Testis (tissue), 3 donors: ENCODE data around the gene SMARCB1. TPM values are rescaled to one million over a fixed set of nuclear protein-coding genes. Genes with fewer than 3 reads are reported as not detected.

Source experiments
- DNase-seq: peaks from one replicate; pipeline ENCODE4 v3.0.0-alpha.2; 2019
- H3K27ac ChIP-seq, 2 donors: fragments of 200-600 bp; sonication (generic); one replicate each; pipeline ENCODE4 v1.5.1; 2019
- H3K27me3 ChIP-seq: fragments of 200-600 bp; sonication (generic); one replicate; pipeline ENCODE4 v1.5.1; 2019
- H3K36me3 ChIP-seq: fragments of 200-600 bp; sonication (generic); one replicate; pipeline ENCODE4 v1.5.1; 2017; ENCODE audit warnings: low read depth; ENCODE audit errors: missing control alignments
- H3K4me1 ChIP-seq: fragments of 200-600 bp; sonication (generic); one replicate; pipeline ENCODE4 v1.5.1; 2019
- H3K4me3 ChIP-seq, 2 donors: fragments of 200-600 bp; sonication (generic); one replicate each; pipeline ENCODE4 v1.5.1; 2017 to 2019
- H3K9me3 ChIP-seq: fragments of 200-600 bp; sonication (generic); one replicate; pipeline ENCODE4 v1.5.1; 2017
- CTCF ChIP-seq, 3 experiments: fragments of 450-650 bp in 2 of 3; fragments of 200-600 bp in 1 of 3; sonication (generic) in 1 of 3; IDR thresholded peaks; one replicate each; pipeline ENCODE4 v1.5.1; 2016 to 2019; ENCODE audit warnings: antibody characterized with exemption in 3 of 3, mild to moderate bottlenecking in 2 of 3, moderate library complexity in 1 of 3
- POLR2A ChIP-seq: fragments of 450-650 bp; IDR thresholded peaks from one replicate; pipeline ENCODE4 v1.6.1; 2017; ENCODE audit warnings: antibody characterized with exemption, mild to moderate bottlenecking, moderate library complexity
- WGBS, 2 donors: methylation state at CpG; one replicate each; pipeline ENCODE4 v1.1.5; 2018; 5-methylcytosine and 5-hydroxymethylcytosine counted together
- intact Hi-C: fragments of 100-400 bp; cut with DNase I; formaldehyde crosslinking; loops from one replicate; pipeline ENCODE4 v1.15.1; 2023; ENCODE audit warnings: low total_unique reads
- polyA plus RNA-seq: library from polyadenylated mRNA; stranded (reverse); fragments of 350-450 nt; fragmentation: Illumina TruSeq; extraction: RNeasy Lipid Tissue Mini Kit (QIAGEN cat#74804); gene quantifications from one replicate; pipeline ENCODE4 v1.2.3, GENCODE V29; 2014; ENCODE audit warnings: low read depth, low replicate concordance; ENCODE audit not compliant: insufficient read depth
- total RNA-seq, 2 donors: library from RNA; depleted of rRNA; stranded (reverse); fragments of >200 nt; gene quantifications; one replicate each; pipeline ENCODE4 v1.2.3, GENCODE V29; 2016

Gene SMARCB1
- total and polyA plus RNA-seq, 3 donors from 2014 or later: 158 to 165 (median 160) TPM

GRCh38 chr22:23833911-23834317 is 47.1 kb downstream of the SMARCB1 start:
- H3K27ac ChIP-seq: no peak overlapping the region
- H3K36me3 ChIP-seq: no peaks in the 10 kb centered on the region
- intact Hi-C loops: no loop called here
- 51 to 87% methylated on average over 12 to 13 of the region's 13 CpGs for WGBS, 2 donors
- no peak for DNase-seq
- H3K4me3 ChIP-seq: no peak overlapping the region
- peaks cover 22% of the 10 kb centered on the region for H3K4me1 ChIP-seq
- TF ChIP-seq POLR2A (no peak), CTCF (IDR thresholded peaks at IDR 0.05) (no peak)
- H3K27me3 ChIP-seq: no peaks in the 10 kb centered on the region
- no peaks in the 10 kb centered on the region for H3K9me3 ChIP-seq

- intact Hi-C loops: no loop called here
- H3K4me3 ChIP-seq: no peak overlapping the region
- no peaks in the 10 kb centered on the region for H3K36me3 ChIP-seq
- 86 to 95% methylated on average over 3 of the region's 3 CpGs for WGBS, 2 donors
- DNase-seq: no peak
- no peak for TF ChIP-seq CTCF (IDR thresholded peaks at IDR 0.05)
- no peak for TF ChIP-seq POLR2A
- H3K27me3 ChIP-seq: no peaks in the 10 kb centered on the region
- peaks cover 23% of the 10 kb centered on the region for H3K4me1 ChIP-seq
- H3K27ac ChIP-seq: no peak overlapping the region
- no peaks in the 10 kb centered on the region for H3K9me3 ChIP-seq
Observed at GRCh38 chr22:23834406-23834792, 47.6 kb downstream of the SMARCB1 start.

- 69% methylated on average over 9 of the region's 10 CpGs; no CpG with 5 or more reads in 1 of the 2 donors for WGBS, 2 donors
- Histone ChIP-seq H3K36me3 (no peaks in the 10 kb centered on the region), H3K27ac (no peak overlapping the region), H3K9me3 (no peaks in the 10 kb centered on the region), H3K4me1 (peaks cover 23% of the 10 kb centered on the region), H3K4me3 (no peak overlapping the region), H3K27me3 (no peaks in the 10 kb centered on the region)
- DNase-seq: peak; percentile 53
- TF ChIP-seq POLR2A (no peak), CTCF (IDR thresholded peaks at IDR 0.05) (no peak)
- intact Hi-C loops: no loop called here
Observed at GRCh38 chr22:23834793-23835483, 48.2 kb downstream of the SMARCB1 start.

GRCh38 chr22:23835484-23836144 is 48.8 kb downstream of the SMARCB1 start:
- Histone ChIP-seq H3K4me1 (peaks cover 23% of the 10 kb centered on the region), H3K36me3 (no peaks in the 10 kb centered on the region), H3K9me3 (no peaks in the 10 kb centered on the region), H3K27ac (peak overlapping the region; percentile 5 to 35), H3K27me3 (no peaks in the 10 kb centered on the region), H3K4me3 (no peak overlapping the region)
- WGBS, 2 donors: 51 to 54% methylated on average over 11 of the region's 11 CpGs
- intact Hi-C loops: no loop called here
- DNase-seq: no peak
- TF ChIP-seq CTCF (IDR thresholded peaks at IDR 0.05) (no peak), POLR2A (no peak)
